ENCODE results near the gene CXCL9. TPM values are rescaled to one million over a fixed set of nuclear protein-coding genes. Genes with fewer than 3 reads are reported as not detected.
"Not testable (repeated sequence)": the region's sequence is repeated elsewhere in the genome, so short reads cannot be mapped to it uniquely, and the experiment has no call there.

Gene CXCL9
- total RNA-seq = 0.35 TPM
- long read RNA-seq, partial matches to known transcripts = 0 of 1 reads
- long read RNA-seq, other reads (novel, unspliced or antisense) = 1 of 1 reads

GRCh38 chr4:76007089-76007862, at the start of gene CXCL9:
Gene CXCL9, minus strand, starts transcription at chr4:76007509. Its CDS starts 60 bp downstream, at chr4:76007449.
- intact Hi-C loops (cut with micrococcal nuclease) = no loop called here
- no peak for ATAC-seq

GRCh38 chr4:76055421-76055820, 48.1 kb upstream of the CXCL9 start:
- intact Hi-C loops (cut with micrococcal nuclease) = no loop called here
- no peak for DNase-seq
- ATAC-seq = no peak

More at GRCh38 chr4:76007089-76007862, at the start of gene CXCL9:
- DNase-seq = no peak

GRCh38 chr4:76055016-76055415, 47.7 kb upstream of the CXCL9 start:
- intact Hi-C loops (cut with micrococcal nuclease) = no loop called here
- ATAC-seq = no peak
- no peak for DNase-seq

GRCh38 chr4:76053730-76054129, 46.4 kb upstream of the CXCL9 start:
- no peak for ATAC-seq
- intact Hi-C loops (cut with micrococcal nuclease) = no loop called here
- no peak for DNase-seq

- intact Hi-C loops (cut with micrococcal nuclease); ATAC-seq; DNase-seq: not testable (repeated sequence)
These were observed 43.3 kb upstream of the CXCL9 start for GRCh38 chr4:76050560-76051050.

- intact Hi-C loops (cut with micrococcal nuclease); DNase-seq; ATAC-seq: not testable (repeated sequence)
These were observed 42.6 kb upstream of the CXCL9 start for GRCh38 chr4:76049860-76050416.

- DNase-seq; intact Hi-C loops (cut with micrococcal nuclease); ATAC-seq: not testable (repeated sequence)
These were observed 37.4 kb upstream of the CXCL9 start for GRCh38 chr4:76044686-76045085.

GRCh38 chr4:76043306-76043705, 36.0 kb upstream of the CXCL9 start:
- DNase-seq; ATAC-seq; intact Hi-C loops (cut with micrococcal nuclease): not testable (repeated sequence)

GRCh38 chr4:76042241-76042998, 35.1 kb upstream of the CXCL9 start:
- intact Hi-C loops (cut with micrococcal nuclease); DNase-seq; ATAC-seq: not testable (repeated sequence)

GRCh38 chr4:76036855-76037254, 29.5 kb upstream of the CXCL9 start:
- no peak for ATAC-seq
- intact Hi-C loops (cut with micrococcal nuclease) = no loop called here

GRCh38 chr4:76035799-76036380, 28.6 kb upstream of the CXCL9 start, which contains the start of gene CXCL11:
Gene CXCL11, minus strand, starts transcription at chr4:76036070. Its CDS starts 83 bp downstream, at chr4:76035987.
- intact Hi-C loops (cut with micrococcal nuclease) = no loop called here
- DNase-seq (no peak), ATAC-seq (no peak)

More at GRCh38 chr4:76036855-76037254, 29.5 kb upstream of the CXCL9 start:
- no peak for DNase-seq

GRCh38 chr4:76035141-76035540, 27.8 kb upstream of the CXCL9 start:
- ATAC-seq = no peak
- intact Hi-C loops (cut with micrococcal nuclease) = no loop called here
- no peak for DNase-seq

GRCh38 chr4:76029300-76029699, 22.0 kb upstream of the CXCL9 start:
- no peak for ATAC-seq
- intact Hi-C loops (cut with micrococcal nuclease) = no loop called here
- DNase-seq = no peak

GRCh38 chr4:76028350-76028765, 21.0 kb upstream of the CXCL9 start:
- ATAC-seq (no peak), DNase-seq (no peak)
- intact Hi-C loops (cut with micrococcal nuclease) = no loop called here

GRCh38 chr4:76024065-76024464, 16.8 kb upstream of the CXCL9 start:
- no peak for ATAC-seq
- intact Hi-C loops (cut with micrococcal nuclease) = no loop called here

GRCh38 chr4:76023389-76023788, 16.1 kb upstream of the CXCL9 start, which contains the start of gene CXCL10:
Gene CXCL10, minus strand, starts transcription at chr4:76023497. Its CDS starts 66 bp downstream, at chr4:76023431.
- ATAC-seq (no peak), DNase-seq (no peak)
- intact Hi-C loops (cut with micrococcal nuclease) = no loop called here

More at GRCh38 chr4:76024065-76024464, 16.8 kb upstream of the CXCL9 start:
- DNase-seq = no peak

GRCh38 chr4:76022677-76023076, 15.4 kb upstream of the CXCL9 start:
- no peak for DNase-seq
- intact Hi-C loops (cut with micrococcal nuclease) = no loop called here
- ATAC-seq = no peak

GRCh38 chr4:76022031-76022430, 14.7 kb upstream of the CXCL9 start:
- intact Hi-C loops (cut with micrococcal nuclease) = no loop called here
- DNase-seq (no peak), ATAC-seq (no peak)

Data from left ventricle myocardium superior (tissue), 1 donor.